SK-N-SH treated with all-trans-retinoic acid at 6 μM for 48 hours (cell line): Measurements from ENCODE around the gene PPID.
"Not testable (repeated sequence)": the region's sequence is repeated elsewhere in the genome, so short reads cannot be mapped to it uniquely, and the experiment has no call there.

ENCODE experiments used
- ARNTL ChIP-seq: fragments of 450-650 bp; formaldehyde crosslinking; IDR thresholded peaks from 2 replicates; pipeline ENCODE4 v1.5.0; 2020; ENCODE audit warnings: low read depth, mild to moderate bottlenecking, moderate library complexity, borderline replicate concordance
- BACH2 ChIP-seq: fragments of 250-450 bp; sonication (Bioruptor Pico); IDR thresholded peaks from 2 replicates; pipeline ENCODE4 v1.9.0; 2021; ENCODE audit warnings: mild to moderate bottlenecking, borderline replicate concordance
- CREB5 ChIP-seq: fragments of 250-450 bp; sonication (Bioruptor Pico); IDR thresholded peaks from 2 replicates; pipeline ENCODE4 v1.5.1; 2020; ENCODE audit warnings: low read depth, mild to moderate bottlenecking, moderate library complexity
- ESRRG ChIP-seq: fragments of 250-450 bp; sonication (Bioruptor Pico); IDR thresholded peaks from 2 replicates; pipeline ENCODE4 v1.6.1; 2021; ENCODE audit warnings: mild to moderate bottlenecking
- GLIS3 ChIP-seq: fragments of 250-450 bp; sonication (Bioruptor Pico); IDR thresholded peaks from 2 replicates; pipeline ENCODE4 v1.5.0; 2020; ENCODE audit warnings: mild to moderate bottlenecking, moderate library complexity
- ISL1 ChIP-seq: fragments of 250-450 bp; sonication (Bioruptor Pico); IDR thresholded peaks from 2 replicates; pipeline ENCODE4 v2.1.2; 2022; ENCODE audit warnings: mild to moderate bottlenecking, moderate library complexity
- PATZ1 ChIP-seq: fragments of 250-450 bp; sonication (Bioruptor Pico); IDR thresholded peaks from 2 replicates; pipeline ENCODE4 v1.8.0; 2020; ENCODE audit warnings: mild to moderate bottlenecking, moderate library complexity, borderline replicate concordance
- POU6F1 ChIP-seq: fragments of 250-450 bp; sonication (Bioruptor Pico); IDR thresholded peaks from 2 replicates; pipeline ENCODE4 v1.8.0; 2021; ENCODE audit warnings: low read depth, mild to moderate bottlenecking, moderate library complexity, borderline replicate concordance
- PPARA ChIP-seq: fragments of 250-450 bp; sonication (Bioruptor Pico); IDR thresholded peaks from 2 replicates; pipeline ENCODE4 v1.5.0; 2020; ENCODE audit warnings: mild to moderate bottlenecking, borderline replicate concordance
- RARB ChIP-seq: fragments of 250-450 bp; sonication (Bioruptor Pico); IDR thresholded peaks from 2 replicates; pipeline ENCODE4 v1.8.0; 2021; ENCODE audit warnings: mild to moderate bottlenecking, moderate library complexity
- TCF4 ChIP-seq: fragments of 250-450 bp; sonication (Bioruptor Pico); IDR thresholded peaks from 2 replicates; pipeline ENCODE4 v1.8.0; 2021; ENCODE audit warnings: mild to moderate bottlenecking, moderate library complexity, borderline replicate concordance
- TSHZ2 ChIP-seq: fragments of 250-450 bp; sonication (Bioruptor Pico); IDR thresholded peaks from 2 replicates; pipeline ENCODE4 v1.5.0; 2020; ENCODE audit warnings: mild to moderate bottlenecking, moderate library complexity
- ZNF565 ChIP-seq: fragments of 450-650 bp; formaldehyde crosslinking; conservative IDR thresholded peaks from 2 replicates; pipeline ENCODE4 v1.5.0; 2020; ENCODE audit warnings: low read depth, mild to moderate bottlenecking, moderate library complexity
- ZNF70 ChIP-seq: fragments of 450-650 bp; formaldehyde crosslinking; IDR thresholded peaks from 2 replicates; pipeline ENCODE4 v1.5.0; 2020; ENCODE audit warnings: mild to moderate bottlenecking, moderate library complexity

- TF ChIP-seq ZNF70 (CRISPR knock-in tag); PATZ1; ARNTL; BACH2 (CRISPR knock-in tag); TSHZ2 (CRISPR knock-in tag); GLIS3 (CRISPR knock-in tag); ZNF565; PPARA (CRISPR knock-in tag); TCF4 (CRISPR knock-in tag); POU6F1 (CRISPR knock-in tag); CREB5; RARB (CRISPR knock-in tag); ESRRG (CRISPR knock-in tag); ISL1 (CRISPR knock-in tag): not testable (repeated sequence)
Observed at GRCh38 chr4:158663707-158664625, 59.2 kb downstream of the PPID start.
